Esophagus muscularis mucosa (tissue), 4 donors: ENCODE data around the gene PYCR2.
"Not testable (repeated sequence)": the region's sequence is repeated elsewhere in the genome, so short reads cannot be mapped to it uniquely, and the experiment has no call there.

ENCODE experiments used
- CTCF ChIP-seq, 3 experiments: fragments of 200-600 bp in 2 of 3; fragments of 450-650 bp in 1 of 3; sonication (generic) in 2 of 3; IDR thresholded peaks; one replicate each; pipeline ENCODE4 v1.5.1; 2017 to 2019; ENCODE audit warnings: antibody characterized with exemption in 3 of 3, mild to moderate bottlenecking in 2 of 3, moderate library complexity in 1 of 3
- EP300 ChIP-seq: sonication (generic); formaldehyde crosslinking; IDR thresholded peaks from one replicate; pipeline ENCODE4 v1.6.1; 2017; ENCODE audit warnings: antibody characterized with exemption
- POLR2A ChIP-seq: fragments of 450-650 bp; IDR thresholded peaks from one replicate; pipeline ENCODE4 v1.6.1; 2017; ENCODE audit warnings: antibody characterized with exemption, moderate library complexity, mild to moderate bottlenecking, low read depth

GRCh38 chr1:225969751-225970150 is 45.7 kb upstream of the PYCR2 start:
- not testable (repeated sequence) for TF ChIP-seq CTCF (IDR thresholded peaks at IDR 0.05); POLR2A; EP300
